ENCODE measurements around the gene KRTAP5-6.

KRTAP5-6 gene

GRCh38 chr11:1702506-1702905 is 5.5 kb downstream of the KRTAP5-6 start:
- DNase-seq (ENCODE audit: low spot score): no peak
- TF ChIP-seq CTCF (IDR thresholded peaks at IDR 0.05; ENCODE audit: extremely low read depth, missing control alignments): no peak

DNA sequence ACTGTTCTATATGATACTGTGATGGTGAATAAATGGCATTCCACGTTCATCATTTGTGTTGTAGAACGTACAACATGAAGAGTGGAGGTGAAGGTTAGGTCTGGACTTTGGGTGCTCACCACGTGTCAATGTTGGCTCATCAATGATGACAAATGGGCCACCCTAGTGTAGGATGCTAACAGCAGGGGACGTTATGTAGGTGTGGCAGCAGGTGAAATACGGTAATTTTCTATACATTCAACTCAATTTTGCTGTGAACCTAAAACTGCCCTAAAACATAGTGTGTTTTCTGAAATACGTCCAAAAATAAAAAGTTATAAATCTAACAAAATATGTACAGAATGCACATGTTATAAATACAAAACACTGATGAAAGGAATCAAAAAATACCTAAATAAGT is 6.2 kb downstream of the KRTAP5-6 start:
- no peak for TF ChIP-seq CTCF (IDR thresholded peaks at IDR 0.05; ENCODE audit: extremely low read depth, missing control alignments)
- no peak for DNase-seq (ENCODE audit: low spot score)

DNA sequence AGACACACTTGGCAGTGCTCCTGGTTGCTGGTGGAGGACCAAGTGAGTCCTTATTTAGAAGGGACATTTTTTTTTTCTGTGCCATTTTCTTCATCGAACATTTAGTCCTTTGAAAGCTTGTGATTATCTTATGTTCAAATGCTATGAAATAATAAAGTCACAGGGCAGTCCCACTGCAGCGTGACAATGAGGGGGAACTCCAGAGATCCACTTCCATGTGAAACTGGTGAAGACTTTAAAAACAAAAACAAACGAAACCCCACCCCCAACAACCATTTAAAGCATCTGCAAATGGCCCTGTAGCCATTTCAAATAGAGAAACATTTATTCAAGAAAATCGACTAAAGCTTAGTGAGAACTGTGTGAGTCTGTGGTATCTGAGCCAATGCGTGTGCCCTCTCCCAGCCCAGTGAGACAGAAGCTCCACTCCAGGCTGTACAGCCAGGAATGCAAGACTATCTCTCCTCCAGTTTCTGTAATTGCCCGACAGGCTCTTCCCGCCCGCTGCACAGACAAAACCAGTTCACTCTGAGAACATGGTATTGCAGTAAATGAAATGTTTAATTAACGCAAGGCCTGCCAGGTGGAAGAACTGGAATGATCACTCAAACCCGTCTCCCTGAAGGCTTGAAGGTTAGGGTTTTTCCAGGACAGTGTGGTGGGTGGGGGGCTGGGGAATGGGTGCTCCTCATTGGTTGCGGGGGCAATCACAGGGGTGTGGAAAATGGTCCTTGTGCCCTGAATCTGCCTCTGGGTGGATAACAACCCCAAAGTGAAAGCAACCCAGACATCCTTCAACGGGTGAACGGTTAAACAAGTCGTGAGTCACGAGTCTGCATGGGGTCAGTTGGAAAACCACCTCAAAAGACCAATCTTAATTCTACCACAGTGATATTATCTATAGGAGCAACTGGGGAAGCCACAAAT is 8.4 kb downstream of the KRTAP5-6 start:
- no peak for DNase-seq (ENCODE audit: low spot score)
- no peak for TF ChIP-seq CTCF (IDR thresholded peaks at IDR 0.05; ENCODE audit: extremely low read depth, missing control alignments)

GRCh38 chr11:1706634-1707400 is 9.8 kb downstream of the KRTAP5-6 start:
- no peak for TF ChIP-seq CTCF (IDR thresholded peaks at IDR 0.05; ENCODE audit: extremely low read depth, missing control alignments)
- DNase-seq (ENCODE audit: low spot score): no peak

- TF ChIP-seq CTCF (IDR thresholded peaks at IDR 0.05; ENCODE audit: extremely low read depth, missing control alignments): no peak
- DNase-seq (ENCODE audit: low spot score): no peak
Measured at GRCh38 chr11:1707751-1708150, 10.8 kb downstream of the KRTAP5-6 start.

DNA sequence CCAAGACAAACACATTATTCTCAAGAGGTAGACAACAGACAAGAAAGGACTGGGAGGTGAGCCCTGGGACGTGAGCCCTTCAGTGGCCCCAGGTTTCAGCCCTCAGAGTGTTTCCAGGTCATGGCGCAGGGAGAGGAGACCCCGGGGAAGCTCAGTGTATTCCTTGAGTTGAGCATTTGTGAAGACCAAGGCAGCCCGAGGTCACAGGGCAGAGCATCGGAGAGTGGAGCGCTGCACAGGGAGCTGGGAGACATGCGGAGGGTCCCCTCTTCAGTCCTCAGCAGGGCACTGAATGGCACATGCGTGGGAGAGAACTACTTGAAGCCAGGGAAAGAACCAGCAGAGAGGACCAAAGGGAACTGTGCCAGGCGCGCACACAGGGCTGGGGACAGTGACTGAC is 11.7 kb downstream of the KRTAP5-6 start:
- DNase-seq (ENCODE audit: low spot score): no peak
- no peak for TF ChIP-seq CTCF (IDR thresholded peaks at IDR 0.05; ENCODE audit: extremely low read depth, missing control alignments)

Measured in GM20000 (cell line).